ENCODE measurements around the gene PANK4.

GRCh38 chr1:2507744-2508155, 18.6 kb downstream of the PANK4 start:
- no peak for TF ChIP-seq CTCF (optimal IDR thresholded peaks at IDR 0.05 in 1 of 3, IDR thresholded peaks at IDR 0.05 in 1 of 3, conservative IDR thresholded peaks at IDR 0.05 in 1 of 3; ENCODE audit: extremely low read depth in 1 of 3, insufficient read depth in 2 of 3, low read length in 3 of 3)
- TF ChIP-seq EZH2 (IDR thresholded peaks at IDR 0.05; ENCODE audit: low read length): no peak

Data from keratinocyte (primary cell).